Peyer's patch (tissue), 4 donors: ENCODE results near the gene LPAR1.

Experiments used
- POLR2A ChIP-seq, 2 donors: fragments of 450-650 bp; IDR thresholded peaks; one replicate each; pipeline ENCODE4 v1.5.1; 2017; ENCODE audit warnings: antibody characterized with exemption in 2 of 2, mild to moderate bottlenecking in 2 of 2, moderate library complexity in 2 of 2
- TF ChIP-seq, protein P1 (sequence below), 6 experiments: fragments of 450-650 bp in 4 of 6; fragments of 200-600 bp in 2 of 6; sonication (generic) in 1 of 6; IDR thresholded peaks; one replicate each; pipeline ENCODE4 v1.5.1; 2017 to 2019; ENCODE audit warnings: antibody characterized with exemption in 6 of 6, mild to moderate bottlenecking in 3 of 6, moderate library complexity in 1 of 6

DNA sequence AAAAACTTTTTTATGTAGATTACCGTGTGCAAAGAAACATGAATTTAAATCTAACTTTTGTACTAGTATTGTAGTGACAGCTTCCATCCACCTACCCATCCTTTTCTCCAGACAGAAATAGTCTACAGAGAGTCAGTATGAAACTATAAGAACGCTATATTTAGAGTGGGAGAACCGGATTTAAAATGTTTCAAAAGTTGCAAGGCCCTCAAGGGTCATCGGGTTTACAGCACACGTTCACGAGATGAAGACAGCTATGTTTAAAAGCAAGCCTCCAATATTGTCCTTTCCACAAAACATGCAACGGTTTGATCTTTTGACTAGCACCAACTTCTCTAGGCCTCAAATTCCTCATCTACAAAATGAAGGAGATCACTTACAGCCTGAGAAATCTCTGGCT lies 139.9 kb downstream of the LPAR1 start:
- TF ChIP-seq, protein P1, sequence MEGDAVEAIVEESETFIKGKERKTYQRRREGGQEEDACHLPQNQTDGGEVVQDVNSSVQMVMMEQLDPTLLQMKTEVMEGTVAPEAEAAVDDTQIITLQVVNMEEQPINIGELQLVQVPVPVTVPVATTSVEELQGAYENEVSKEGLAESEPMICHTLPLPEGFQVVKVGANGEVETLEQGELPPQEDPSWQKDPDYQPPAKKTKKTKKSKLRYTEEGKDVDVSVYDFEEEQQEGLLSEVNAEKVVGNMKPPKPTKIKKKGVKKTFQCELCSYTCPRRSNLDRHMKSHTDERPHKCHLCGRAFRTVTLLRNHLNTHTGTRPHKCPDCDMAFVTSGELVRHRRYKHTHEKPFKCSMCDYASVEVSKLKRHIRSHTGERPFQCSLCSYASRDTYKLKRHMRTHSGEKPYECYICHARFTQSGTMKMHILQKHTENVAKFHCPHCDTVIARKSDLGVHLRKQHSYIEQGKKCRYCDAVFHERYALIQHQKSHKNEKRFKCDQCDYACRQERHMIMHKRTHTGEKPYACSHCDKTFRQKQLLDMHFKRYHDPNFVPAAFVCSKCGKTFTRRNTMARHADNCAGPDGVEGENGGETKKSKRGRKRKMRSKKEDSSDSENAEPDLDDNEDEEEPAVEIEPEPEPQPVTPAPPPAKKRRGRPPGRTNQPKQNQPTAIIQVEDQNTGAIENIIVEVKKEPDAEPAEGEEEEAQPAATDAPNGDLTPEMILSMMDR (IDR thresholded peaks at IDR 0.05), result no peak
- no peak for TF ChIP-seq POLR2A (IDR thresholded peaks at IDR 0.05)
